Coronary artery (tissue), 2 donors: Measurements from ENCODE around the gene FRAS1.

Source experiments
- DNase-seq: peaks from one replicate; pipeline ENCODE4 v3.0.0-alpha.2; 2017; ENCODE audit warnings: low spot score
- H3K27ac ChIP-seq, 2 donors: fragments of 200-600 bp; sonication (generic); one replicate each; pipeline ENCODE4 v1.5.1; 2016 to 2019
- H3K4me3 ChIP-seq: fragments of 200-600 bp; sonication (generic); 2 replicates; pipeline ENCODE4 v1.5.1; 2016; ENCODE audit warnings: mild to moderate bottlenecking, moderate library complexity
- TF ChIP-seq, protein P1 (sequence below): fragments of 200-600 bp; sonication (generic); IDR thresholded peaks from one replicate; pipeline ENCODE4 v1.5.1; 2019; ENCODE audit warnings: antibody characterized with exemption

Gene FRAS1

DNA sequence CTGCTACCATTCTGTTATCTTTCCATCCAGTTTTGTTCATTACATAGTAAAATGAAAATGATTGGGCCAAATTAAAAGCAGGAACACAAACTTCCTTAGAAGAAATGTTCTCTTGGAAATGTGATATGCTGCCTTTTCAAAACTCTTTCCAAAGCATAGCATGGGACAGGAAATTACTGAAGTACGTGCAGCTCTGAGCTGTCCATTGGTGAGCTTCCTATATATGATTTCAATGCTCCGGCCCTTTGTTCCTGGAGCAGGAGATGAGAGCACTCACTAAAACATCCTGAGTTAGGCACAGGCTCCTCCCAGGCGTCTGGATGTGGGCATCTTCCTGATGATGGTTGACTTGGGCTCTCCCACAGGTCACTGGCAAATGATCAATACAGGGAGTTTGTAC is 461.4 kb downstream of the FRAS1 start:
- DNase-seq, result no peak
- Histone ChIP-seq H3K4me3 (no peak overlapping the region), H3K27ac (no peak overlapping the region)
- TF ChIP-seq, protein P1, sequence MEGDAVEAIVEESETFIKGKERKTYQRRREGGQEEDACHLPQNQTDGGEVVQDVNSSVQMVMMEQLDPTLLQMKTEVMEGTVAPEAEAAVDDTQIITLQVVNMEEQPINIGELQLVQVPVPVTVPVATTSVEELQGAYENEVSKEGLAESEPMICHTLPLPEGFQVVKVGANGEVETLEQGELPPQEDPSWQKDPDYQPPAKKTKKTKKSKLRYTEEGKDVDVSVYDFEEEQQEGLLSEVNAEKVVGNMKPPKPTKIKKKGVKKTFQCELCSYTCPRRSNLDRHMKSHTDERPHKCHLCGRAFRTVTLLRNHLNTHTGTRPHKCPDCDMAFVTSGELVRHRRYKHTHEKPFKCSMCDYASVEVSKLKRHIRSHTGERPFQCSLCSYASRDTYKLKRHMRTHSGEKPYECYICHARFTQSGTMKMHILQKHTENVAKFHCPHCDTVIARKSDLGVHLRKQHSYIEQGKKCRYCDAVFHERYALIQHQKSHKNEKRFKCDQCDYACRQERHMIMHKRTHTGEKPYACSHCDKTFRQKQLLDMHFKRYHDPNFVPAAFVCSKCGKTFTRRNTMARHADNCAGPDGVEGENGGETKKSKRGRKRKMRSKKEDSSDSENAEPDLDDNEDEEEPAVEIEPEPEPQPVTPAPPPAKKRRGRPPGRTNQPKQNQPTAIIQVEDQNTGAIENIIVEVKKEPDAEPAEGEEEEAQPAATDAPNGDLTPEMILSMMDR, result no peak

DNA sequence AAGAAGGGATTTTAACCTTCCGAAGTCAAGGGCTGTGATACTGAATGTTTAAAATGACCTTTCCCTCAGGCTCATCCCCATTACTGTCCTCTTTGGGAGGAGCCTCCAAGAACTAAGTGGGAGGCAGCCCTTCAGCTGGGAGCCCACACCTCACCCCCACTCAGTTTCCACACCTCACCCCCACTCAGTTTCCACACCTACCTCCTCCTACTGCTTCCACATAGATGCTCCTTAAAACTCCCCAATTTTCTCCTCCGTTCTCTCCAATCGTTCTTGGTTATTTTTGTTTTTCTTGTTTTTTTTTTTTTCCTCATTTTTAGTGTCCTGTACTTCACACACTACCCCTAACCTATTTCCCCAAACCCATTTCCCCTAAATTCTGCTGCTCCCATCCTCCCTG is 462.8 kb downstream of the FRAS1 start:
- TF ChIP-seq, protein P1, result no peak
- Histone ChIP-seq H3K4me3 (no peak overlapping the region), H3K27ac (no peak overlapping the region)
- no peak for DNase-seq

DNA sequence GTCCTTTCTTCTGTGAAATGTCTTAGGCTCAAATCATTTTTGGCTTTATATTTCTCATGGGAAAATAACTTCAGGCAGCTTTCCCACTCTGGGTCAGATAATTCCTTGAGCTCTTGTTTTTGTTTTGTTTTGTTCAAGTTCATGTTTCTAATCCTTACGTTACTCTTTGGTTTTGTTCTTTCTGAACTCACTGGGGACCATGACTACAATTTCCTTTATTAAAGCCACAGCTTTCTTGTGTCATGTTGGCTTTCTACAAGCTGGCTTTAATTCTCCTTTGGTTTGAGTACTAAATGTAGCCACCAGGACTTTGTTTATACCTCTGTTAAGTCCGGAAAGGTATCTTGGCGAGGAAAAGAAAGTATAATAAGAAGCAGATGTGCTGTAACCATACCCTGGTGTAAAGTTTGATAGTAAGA is 463.7 kb downstream of the FRAS1 start:
- no peak overlapping the region for H3K4me3 ChIP-seq
- TF ChIP-seq, protein P1, result no peak
- DNase-seq, result no peak
- no peak overlapping the region for H3K27ac ChIP-seq

DNA sequence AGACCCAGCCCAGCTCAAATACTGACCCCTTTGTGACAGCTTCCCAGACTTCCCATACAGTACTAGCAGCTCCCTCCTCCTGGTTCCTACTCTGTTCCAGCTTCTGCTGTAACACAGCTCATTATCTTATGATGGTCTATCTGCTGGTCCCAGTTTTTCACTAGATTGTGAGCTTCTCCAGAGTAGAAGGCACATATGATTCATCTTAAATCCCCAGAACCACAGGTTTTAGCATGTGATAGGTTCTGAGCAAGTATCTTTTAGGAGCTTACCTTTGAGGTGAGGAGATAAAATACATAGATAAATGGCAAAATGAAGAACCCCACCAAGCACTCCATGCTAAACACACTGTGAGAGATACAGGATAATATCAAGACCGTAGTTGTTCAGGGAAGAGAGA is 466.9 kb downstream of the FRAS1 start:
- Histone ChIP-seq H3K27ac (no peak overlapping the region), H3K4me3 (no peak overlapping the region)
- TF ChIP-seq, protein P1, result no peak
- no peak for DNase-seq

DNA sequence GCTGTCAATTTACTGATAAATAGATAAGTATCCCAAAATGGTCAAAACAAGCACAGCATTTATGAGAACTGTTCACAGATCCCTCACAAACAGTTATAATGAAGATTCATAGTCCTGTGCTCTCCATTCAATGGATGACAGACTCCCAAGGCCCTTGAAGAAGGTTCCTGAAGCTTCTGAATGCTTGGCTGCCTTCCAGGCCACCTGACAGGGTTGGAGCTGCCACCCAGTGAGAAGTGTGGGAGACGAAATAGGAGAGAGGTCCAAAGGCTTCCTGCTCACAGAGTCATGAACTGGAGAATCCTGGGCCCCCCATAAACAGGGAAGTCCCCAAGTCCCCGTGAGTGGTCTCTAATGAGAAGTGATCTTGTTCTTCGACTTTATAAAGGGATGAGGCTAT is 468.4 kb downstream of the FRAS1 start:
- TF ChIP-seq, protein P1, result no peak

DNA sequence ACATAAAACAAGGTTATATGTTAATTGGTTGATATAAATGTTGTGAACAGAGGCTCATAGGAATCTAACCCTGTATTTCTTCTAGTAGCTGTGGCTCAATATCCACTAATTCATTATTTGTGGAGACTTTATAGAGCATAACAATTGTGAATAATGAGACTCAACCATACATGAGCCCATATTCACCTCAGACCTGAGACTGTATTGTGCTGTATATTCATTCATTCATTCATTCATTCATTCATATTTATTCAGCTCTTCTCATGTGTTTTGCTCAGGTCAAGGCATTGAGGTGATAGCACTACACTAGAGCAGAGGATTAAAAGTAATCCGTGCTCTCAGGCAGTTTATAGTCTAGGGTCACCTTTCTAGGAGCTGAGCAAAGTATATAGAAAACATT is 470.0 kb downstream of the FRAS1 start:
- no peak overlapping the region for H3K27ac ChIP-seq
- H3K4me3 ChIP-seq, result no peak overlapping the region
- TF ChIP-seq, protein P1, result no peak
- no peak for DNase-seq

More for the DNA sequence above, 468.4 kb downstream of the FRAS1 start:
- Histone ChIP-seq H3K4me3 (no peak overlapping the region), H3K27ac (no peak overlapping the region)
- DNase-seq, result no peak

DNA sequence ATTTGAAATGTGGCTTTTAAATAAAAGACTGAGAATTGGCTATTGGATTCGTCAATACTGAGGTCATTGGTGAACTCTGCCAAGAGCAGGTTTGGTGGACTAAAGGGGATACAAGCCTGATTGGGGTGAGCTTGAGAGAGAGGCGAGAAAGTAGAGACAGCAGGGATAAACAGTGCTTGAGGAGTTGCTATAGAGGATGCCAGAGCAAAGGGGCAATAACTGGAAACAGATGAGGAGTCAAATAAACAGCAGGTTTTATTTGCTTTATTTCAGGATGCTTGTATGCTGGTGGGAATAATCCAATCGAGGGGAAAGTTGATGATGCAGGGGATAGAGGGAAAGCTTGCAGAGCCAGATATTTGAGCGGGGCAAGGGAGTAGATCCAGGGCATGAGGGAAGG is 470.4 kb downstream of the FRAS1 start:
- TF ChIP-seq, protein P1, result no peak
- H3K27ac ChIP-seq, result no peak overlapping the region
- H3K4me3 ChIP-seq, result no peak overlapping the region
- DNase-seq, result no peak
